Lower lobe of right lung (tissue), 2 donors: ENCODE measurements around the gene OLFM3. TPM values are rescaled to one million over a fixed set of nuclear protein-coding genes. Genes with fewer than 3 reads are reported as not detected.

ENCODE experiments used
- ATAC-seq, 2 donors: fragments of 200-7000 bp; cut with Tn5 transposase; one replicate each; pipeline ENCODE4 v1.9.1; 2020 to 2022; ENCODE audit warnings: mild to moderate bottlenecking in 2 of 2, moderate library complexity in 2 of 2
- DNase-seq: peaks from one replicate; pipeline ENCODE4 v3.0.0-alpha.2; 2020
- H3K27ac ChIP-seq: fragments of 200-600 bp; one replicate; pipeline ENCODE4 v1.8.0; 2022
- H3K27me3 ChIP-seq: fragments of 200-600 bp; one replicate; pipeline ENCODE4 v1.8.0; 2022; ENCODE audit warnings: low read depth
- H3K36me3 ChIP-seq: fragments of 200-600 bp; one replicate; pipeline ENCODE4 v1.8.0; 2022; ENCODE audit warnings: mild to moderate bottlenecking
- H3K4me1 ChIP-seq: fragments of 200-600 bp; one replicate; pipeline ENCODE4 v1.8.0; 2022
- H3K4me3 ChIP-seq: fragments of 200-600 bp; one replicate; pipeline ENCODE4 v1.8.0; 2022; ENCODE audit warnings: mild to moderate bottlenecking
- H3K9me3 ChIP-seq: fragments of 200-600 bp; one replicate; pipeline ENCODE4 v1.8.0; 2022
- CTCF ChIP-seq: fragments of 200-600 bp; IDR thresholded peaks from one replicate; pipeline ENCODE4 v1.8.0; 2022; ENCODE audit warnings: antibody characterized with exemption, mild to moderate bottlenecking
- intact Hi-C: fragments of 100-400 bp; cut with DNase I; formaldehyde crosslinking; loops from one replicate; pipeline ENCODE4 v1.11.0; 2022
- total RNA-seq: library from RNA; stranded (reverse); fragmentation: NEBNext Ultra II Directional; extraction: Animal tissue kit (Norgen Biotek cat#: 25700); gene quantifications from one replicate; pipeline ENCODE4 v1.2.1, GENCODE V29; 2021
- donor health status: DM: no; HTN: yes; CAD: no; lungs with severe emphysema.

The OLFM3 gene
- total RNA-seq, 1 donor from 2014 or later: not detected

DNA sequence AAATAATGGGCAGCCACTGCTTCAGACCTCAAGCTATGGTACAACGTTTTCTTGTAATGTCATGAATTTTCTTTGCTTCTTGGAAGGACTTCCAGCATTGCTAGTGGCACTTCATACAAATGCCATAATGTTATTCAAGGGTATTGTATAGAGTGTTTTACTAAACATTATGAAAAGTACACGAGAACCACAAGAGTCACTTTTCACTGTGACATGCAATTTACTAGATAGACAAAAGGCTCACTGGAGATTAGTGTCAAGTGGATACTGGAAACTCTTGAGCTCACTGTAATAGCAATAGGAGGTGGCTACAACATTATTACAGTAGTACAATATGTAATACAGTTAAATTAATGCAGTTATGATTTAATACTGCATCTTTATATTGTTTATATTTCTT lies 5.3 kb upstream of the OLFM3 start:
- intact Hi-C loops: no loop called here
- ATAC-seq: no peak
- no peak for DNase-seq

DNA sequence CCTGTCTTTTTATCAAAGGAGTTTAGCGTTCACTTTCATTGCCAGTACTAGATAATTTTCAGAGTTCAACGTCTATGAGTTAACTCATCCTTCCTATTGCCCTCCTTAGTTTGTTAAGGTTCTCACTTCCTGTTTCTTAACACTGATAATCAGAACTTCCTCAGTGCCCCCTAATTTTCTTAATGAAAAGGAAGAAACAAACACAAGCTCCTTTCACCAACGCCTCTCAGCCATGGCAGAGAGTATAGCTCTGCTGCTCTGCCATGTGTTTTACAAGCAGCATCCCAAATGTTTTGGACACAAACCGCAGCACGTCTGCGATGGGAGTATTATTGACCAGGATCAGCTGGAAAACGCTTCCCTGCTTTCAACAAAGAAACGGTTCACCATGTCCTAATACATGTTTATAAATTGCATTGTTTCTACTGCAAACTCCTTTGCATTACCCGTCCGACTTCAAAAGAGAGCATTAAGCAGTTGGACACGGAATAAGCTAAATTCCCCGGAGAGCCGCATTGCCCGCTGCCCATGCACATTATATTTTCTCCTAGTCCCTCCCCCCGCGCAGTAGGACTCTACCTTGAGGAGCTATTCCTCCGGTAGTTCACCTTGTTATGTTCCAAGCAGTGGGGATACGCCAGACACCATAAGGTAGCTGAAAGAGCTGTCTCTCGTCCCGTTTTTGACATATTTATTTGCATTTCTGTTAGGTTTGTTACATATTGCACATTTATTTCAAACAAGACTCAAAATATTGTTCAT lies 561 bp downstream of the OLFM3 start:
- TF ChIP-seq CTCF: no peak
- H3K4me1 ChIP-seq: no peaks in the 10 kb centered on the region
- H3K27ac ChIP-seq: no peak overlapping the region
- no peaks in the 10 kb centered on the region for H3K36me3 ChIP-seq
- no peaks in the 10 kb centered on the region for H3K27me3 ChIP-seq
- H3K4me3 ChIP-seq: no peak overlapping the region
- DNase-seq (no peak), ATAC-seq (no peak)
- intact Hi-C loops: no loop called here
- H3K9me3 ChIP-seq: no peaks in the 10 kb centered on the region

More for the DNA sequence above, 5.3 kb upstream of the OLFM3 start:
- H3K27me3 ChIP-seq: no peaks in the 10 kb centered on the region
- H3K4me3 ChIP-seq: no peak overlapping the region
- no peaks in the 10 kb centered on the region for H3K36me3 ChIP-seq
- no peaks in the 10 kb centered on the region for H3K4me1 ChIP-seq
- TF ChIP-seq CTCF: no peak
- H3K9me3 ChIP-seq: no peaks in the 10 kb centered on the region
- H3K27ac ChIP-seq: no peak overlapping the region

DNA sequence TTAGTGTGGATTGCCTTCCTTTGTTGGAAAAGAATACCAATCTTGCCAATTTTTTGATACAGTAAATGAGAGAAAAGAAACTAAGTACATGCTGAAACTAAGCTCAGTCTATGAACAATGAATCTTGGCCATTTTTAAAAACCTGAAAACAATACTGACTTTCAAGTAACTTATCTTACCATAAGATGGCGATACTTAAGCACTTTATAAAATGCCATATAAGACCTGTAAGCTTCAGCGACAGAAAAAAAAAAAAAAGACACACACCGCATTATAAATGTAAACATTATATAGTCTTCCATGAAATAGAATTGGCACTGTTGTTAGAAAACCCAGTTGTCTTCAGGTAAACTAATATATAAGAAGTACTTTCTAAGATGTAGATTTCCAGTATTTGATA lies 3.0 kb downstream of the OLFM3 start:
- Histone ChIP-seq H3K9me3 (no peaks in the 10 kb centered on the region), H3K4me1 (no peaks in the 10 kb centered on the region), H3K4me3 (no peak overlapping the region), H3K27ac (no peak overlapping the region), H3K27me3 (no peaks in the 10 kb centered on the region), H3K36me3 (no peaks in the 10 kb centered on the region)
- ATAC-seq (no peak), DNase-seq (no peak)
- intact Hi-C loops: no loop called here
- TF ChIP-seq CTCF: no peak

- no peaks in the 10 kb centered on the region for H3K27me3 ChIP-seq
- H3K27ac ChIP-seq: no peak overlapping the region
- H3K4me1 ChIP-seq: no peaks in the 10 kb centered on the region
- ATAC-seq: no peak
- DNase-seq: no peak
- TF ChIP-seq CTCF: no peak
- intact Hi-C loops: no loop called here
- no peaks in the 10 kb centered on the region for H3K36me3 ChIP-seq
- no peak overlapping the region for H3K4me3 ChIP-seq
- no peaks in the 10 kb centered on the region for H3K9me3 ChIP-seq
Measured at GRCh38 chr1:101992821-101993575, 3.7 kb downstream of the OLFM3 start.

- no peak for ATAC-seq
- Histone ChIP-seq H3K4me3 (no peak overlapping the region), H3K36me3 (no peaks in the 10 kb centered on the region), H3K4me1 (no peaks in the 10 kb centered on the region), H3K27ac (no peak overlapping the region), H3K9me3 (no peaks in the 10 kb centered on the region), H3K27me3 (no peaks in the 10 kb centered on the region)
- intact Hi-C loops: no loop called here
- no peak for DNase-seq
- no peak for TF ChIP-seq CTCF
Measured at GRCh38 chr1:101980974-101981373, 15.8 kb downstream of the OLFM3 start.
